DOHH2 (cell line): ENCODE data around the gene WWC1.

ENCODE experiments used
- CTCF ChIP-seq: fragments of 200-600 bp; sonication (generic); IDR thresholded peaks from one replicate; pipeline ENCODE4 v1.5.1; 2014; ENCODE audit warnings: antibody characterized with exemption, mild to moderate bottlenecking, low read depth, low read length; ENCODE audit not compliant: poor library complexity, severe bottlenecking
- EZH2phosphoT487 ChIP-seq: fragments of 200-600 bp; sonication (generic); IDR thresholded peaks from 2 replicates; pipeline ENCODE4 v1.6.1; 2017; ENCODE audit warnings: borderline replicate concordance, mild to moderate bottlenecking, antibody characterized with exemption, low read length, moderate library complexity, mixed read lengths

GRCh38 chr5:168408561-168409305, 117.3 kb downstream of the WWC1 start:
- TF ChIP-seq CTCF (no peak), EZH2phosphoT487 (no peak)
